K562 (cell line): ENCODE measurements around the gene TMEM121B. TPM values are rescaled to one million over a fixed set of nuclear protein-coding genes. Genes with fewer than 3 reads are reported as not detected.

ENCODE experiments used
- ATAC-seq: fragments of 200-7000 bp; cut with Tn5 transposase; 3 replicates; pipeline ENCODE4 v1.9.1; 2020; ENCODE audit warnings: moderate library complexity
- BruUV-seq: library from RNA; stranded (reverse); fragments of 400-500 nt; replicated peaks from 2 replicates; lab custom pipeline; 2021; lab: Mats Ljungman, UMichigan
- CTCF ChIA-PET: fragments of 300-600 bp; formaldehyde crosslinking; extraction: SDS; loops from one replicate; lab custom pipeline; 2021; ENCODE audit warnings: low intra/inter-chr PET ratio; lab: Yijun Ruan, JAX
- POLR2A ChIA-PET: fragments of 300-600, 350-650 bp; sonication (Branson Sonifier 250); formaldehyde crosslinking; extraction: SDS; loops from one replicate; lab custom pipeline; 2021; ENCODE audit warnings: antibody characterized with exemption, inconsistent platforms; lab: Yijun Ruan, JAX
- DNase-seq, 4 experiments: peaks; one replicate each; pipeline versions ENCODE4 v3.0.0 to v3.0.0-alpha.2; 2011 to 2018; ENCODE audit warnings: low spot score in 3 of 4, mixed read lengths in 3 of 4; ENCODE audit errors: extremely low read depth in 1 of 4
- FAIRE-seq: peaks from 2 replicates; lab custom pipeline; 2011; peaks lifted over from hg19 to GRCh38; lab: Jason Lieb, UNC
- H2AFZ ChIP-seq: 2 replicates; pipeline ENCODE4 v1.6.0; 2011; ENCODE audit warnings: low read depth, low read length, control low read depth, inconsistent platforms
- H3K27ac ChIP-seq: fragments of 200-600 bp; 3 replicates; pipeline ENCODE4 v1.8.0; 2011; ENCODE audit warnings: low read depth, mild to moderate bottlenecking, control low read depth, inconsistent platforms, low read length, moderate library complexity, mixed read lengths; ENCODE audit errors: extremely low read depth
- H3K27me3 ChIP-seq, 2 experiments: fragments of 300-600 bp in 1 of 2; 2 replicates in 1 of 2; 3 replicates in 1 of 2; pipeline versions ENCODE4 v1.6.0 to v1.8.0; 2011; ENCODE audit warnings: inconsistent platforms in 2 of 2, low read length in 2 of 2, mild to moderate bottlenecking in 1 of 2, mixed read lengths in 1 of 2, moderate library complexity in 1 of 2; ENCODE audit not compliant: control insufficient read depth in 2 of 2, insufficient read depth in 2 of 2
- H3K36me3 ChIP-seq: fragments of 300-600 bp; 3 replicates; pipeline ENCODE4 v1.8.0; 2011; ENCODE audit warnings: mild to moderate bottlenecking, low read length, inconsistent platforms; ENCODE audit not compliant: control insufficient read depth, insufficient read depth
- H3K4me1 ChIP-seq, 2 experiments: fragments of 200-600 bp in 1 of 2; replicated peaks in 1 of 2; 2 replicates in 1 of 2; 3 replicates in 1 of 2; pipeline versions ENCODE4 v1.5.1 to v1.8.0; 2011; ENCODE audit warnings: inconsistent platforms in 2 of 2, low read length in 2 of 2, mild to moderate bottlenecking in 1 of 2, mixed read lengths in 1 of 2, moderate library complexity in 1 of 2; ENCODE audit not compliant: control insufficient read depth in 2 of 2, insufficient read depth in 2 of 2
- H3K4me2 ChIP-seq: 2 replicates; pipeline ENCODE4 v1.6.1; 2011; ENCODE audit warnings: low read length, control low read depth, inconsistent platforms, mixed read lengths; ENCODE audit not compliant: insufficient read depth
- H3K4me3 ChIP-seq: fragments of 200-600 bp; sonication (generic), shearing (Covaris generic); 2 replicates; pipeline ENCODE4 v1.5.1; 2016; ENCODE audit warnings: control low read depth, inconsistent platforms
- H3K79me2 ChIP-seq: fragments of 200-600 bp; 3 replicates; pipeline ENCODE4 v1.8.0; 2011; ENCODE audit warnings: low read length, inconsistent platforms; ENCODE audit not compliant: control insufficient read depth, insufficient read depth
- H3K9ac ChIP-seq, 2 experiments: 2 replicates each; pipeline versions ENCODE4 v1.6.0 to v1.6.1; 2011; ENCODE audit warnings: low read depth in 2 of 2, low read length in 2 of 2, control low read depth in 1 of 2, inconsistent platforms in 1 of 2, mild to moderate bottlenecking in 1 of 2, mixed read lengths in 1 of 2; ENCODE audit not compliant: insufficient read depth in 1 of 2
- H3K9me1 ChIP-seq: one replicate; pipeline ENCODE4 v1.6.0; 2011; ENCODE audit warnings: inconsistent platforms, mild to moderate bottlenecking, low read length, moderate library complexity; ENCODE audit not compliant: control insufficient read depth, insufficient read depth
- H3K9me3 ChIP-seq: replicated peaks from 2 replicates; pipeline ENCODE4 v1.5.1; 2011; ENCODE audit warnings: low read depth, low read length, inconsistent platforms; ENCODE audit not compliant: control insufficient read depth, insufficient read depth
- H4K20me1 ChIP-seq: replicated peaks from 2 replicates; pipeline ENCODE4 v1.6.1; 2011; ENCODE audit warnings: low read length, inconsistent platforms, mixed read lengths; ENCODE audit not compliant: control insufficient read depth, insufficient read depth
- ADNP ChIP-seq: fragments of 200-800 bp; sonication (Bioruptor generic); IDR thresholded peaks from 2 replicates; pipeline ENCODE4 v1.6.1; 2016; ENCODE audit warnings: missing genetic modification characterization, missing compliant biosample characterization
- CBX1 ChIP-seq: sonication (generic); IDR thresholded peaks from 2 replicates; pipeline ENCODE4 v1.6.1; 2016; ENCODE audit warnings: antibody characterized with exemption, low read depth, mild to moderate bottlenecking
- DMBX1 ChIP-seq: fragments of 250-450 bp; sonication (Bioruptor Pico); IDR thresholded peaks from 2 replicates; pipeline ENCODE4 v1.8.0; 2022; ENCODE audit warnings: inconsistent platforms, mild to moderate bottlenecking, moderate library complexity, borderline replicate concordance
- EGR1 ChIP-seq: fragments of 450-650 bp; conservative IDR thresholded peaks from 2 replicates; pipeline ENCODE4 v1.6.1; 2017; ENCODE audit warnings: mild to moderate bottlenecking
- FOXK2 ChIP-seq, 2 experiments: fragments of 450-650 bp; IDR thresholded peaks in 1 of 2; conservative IDR thresholded peaks in 1 of 2; 2 replicates each; pipeline ENCODE4 v1.6.1; 2016; ENCODE audit warnings: low read depth in 2 of 2, mild to moderate bottlenecking in 1 of 2
- SMARCA4 ChIP-seq: fragments of 450-650 bp; IDR thresholded peaks from 2 replicates; pipeline ENCODE4 v1.6.1; 2016
- ZNF280A ChIP-seq: fragments of 450-650 bp; IDR thresholded peaks from 2 replicates; pipeline ENCODE4 v1.6.1; 2018; ENCODE audit warnings: mild to moderate bottlenecking, low read depth; ENCODE audit not compliant: partially characterized antibody
- WGBS: fragments of 100-300 bp; shearing (Covaris generic); methylation state at CpG from one replicate; pipeline ENCODE4 v1.1.6; 2016; ENCODE audit warnings: low coverage, mixed read lengths; ENCODE audit not compliant: insufficient coverage; ENCODE audit errors: missing lambda C conversion rate; 5-methylcytosine and 5-hydroxymethylcytosine counted together
- in situ Hi-C: fragments of 300-500 bp; cut with MboI; formaldehyde crosslinking; loops from 4 replicates; pipeline ENCODE4 v1.15.0; 2018; ENCODE audit warnings: inconsistent platforms, mixed read lengths
- intact Hi-C: fragments of 100-400 bp; cut with micrococcal nuclease; formaldehyde crosslinking; loops from 2 replicates; pipeline ENCODE4 v1.14.2; 2022
- polyA plus RNA-seq, 8 experiments: library from polyadenylated mRNA; depleted of rRNA in 4 of 8; stranded (reverse) in 5 of 8; unstranded in 3 of 8; fragments of >200 nt; fragmentation: Nextera tagmentation in 2 of 8; fragmentation: Illumina TruSeq in 1 of 8; extraction: Ambion mirVana in 2 of 8; extraction: Trizol in 1 of 8; gene quantifications; 2 replicates each; pipeline versions ENCODE4 v1.2.1 to v1.2.3, GENCODE V29; 2011 to 2014; ENCODE audit warnings: inconsistent platforms in 1 of 8, missing spikeins in 1 of 8
- total RNA-seq, 7 experiments: library from RNA; depleted of rRNA in 6 of 7; stranded (reverse); fragments of >200 nt in 6 of 7; fragmentation: Illumina TruSeq in 2 of 7; extraction: Trizol in 2 of 7; gene quantifications; 2 replicates each; pipeline versions ENCODE4 v1.2.1 to v1.2.3, GENCODE V29; 2011 to 2021; ENCODE audit warnings: low replicate concordance in 1 of 7
- TF ChIP-seq, protein P1 (sequence below): fragments of 250-450 bp; sonication (Bioruptor Pico); IDR thresholded peaks from 2 replicates; pipeline ENCODE4 v1.5.0; 2021; ENCODE audit warnings: mild to moderate bottlenecking, moderate library complexity

Gene TMEM121B
- total and polyA plus RNA-seq, 9 of the 15 experiments (the other 6 are each of a cell fraction or from before 2014, with no cell fraction given), result 0.03 to 0.07 (median 0.03) TPM; not detected in 6

- no TSS peak for BruUV-seq
- peak overlapping the region in 1 of 2 experiments; percentile 10; a peak in 1 of 4 replicates for H3K9ac ChIP-seq
- DNase-seq (no peak), ATAC-seq (no peak), FAIRE-seq (no peak)
- 2% methylated on average over 7 of the region's 7 CpGs for WGBS
- TF ChIP-seq FOXK2 (conservative IDR thresholded peaks at IDR 0.05 in 1 of 2, IDR thresholded peaks at IDR 0.05 in 1 of 2; ENCODE audit: low read depth in 2 of 2) (no peak), SMARCA4 (no peak), CBX1 (no peak), EGR1 (no peak), ZNF280A (no peak), DMBX1 (CRISPR knock-in tag) (no peak), ADNP (tag) (no peak)
- TF ChIP-seq, protein P1, sequence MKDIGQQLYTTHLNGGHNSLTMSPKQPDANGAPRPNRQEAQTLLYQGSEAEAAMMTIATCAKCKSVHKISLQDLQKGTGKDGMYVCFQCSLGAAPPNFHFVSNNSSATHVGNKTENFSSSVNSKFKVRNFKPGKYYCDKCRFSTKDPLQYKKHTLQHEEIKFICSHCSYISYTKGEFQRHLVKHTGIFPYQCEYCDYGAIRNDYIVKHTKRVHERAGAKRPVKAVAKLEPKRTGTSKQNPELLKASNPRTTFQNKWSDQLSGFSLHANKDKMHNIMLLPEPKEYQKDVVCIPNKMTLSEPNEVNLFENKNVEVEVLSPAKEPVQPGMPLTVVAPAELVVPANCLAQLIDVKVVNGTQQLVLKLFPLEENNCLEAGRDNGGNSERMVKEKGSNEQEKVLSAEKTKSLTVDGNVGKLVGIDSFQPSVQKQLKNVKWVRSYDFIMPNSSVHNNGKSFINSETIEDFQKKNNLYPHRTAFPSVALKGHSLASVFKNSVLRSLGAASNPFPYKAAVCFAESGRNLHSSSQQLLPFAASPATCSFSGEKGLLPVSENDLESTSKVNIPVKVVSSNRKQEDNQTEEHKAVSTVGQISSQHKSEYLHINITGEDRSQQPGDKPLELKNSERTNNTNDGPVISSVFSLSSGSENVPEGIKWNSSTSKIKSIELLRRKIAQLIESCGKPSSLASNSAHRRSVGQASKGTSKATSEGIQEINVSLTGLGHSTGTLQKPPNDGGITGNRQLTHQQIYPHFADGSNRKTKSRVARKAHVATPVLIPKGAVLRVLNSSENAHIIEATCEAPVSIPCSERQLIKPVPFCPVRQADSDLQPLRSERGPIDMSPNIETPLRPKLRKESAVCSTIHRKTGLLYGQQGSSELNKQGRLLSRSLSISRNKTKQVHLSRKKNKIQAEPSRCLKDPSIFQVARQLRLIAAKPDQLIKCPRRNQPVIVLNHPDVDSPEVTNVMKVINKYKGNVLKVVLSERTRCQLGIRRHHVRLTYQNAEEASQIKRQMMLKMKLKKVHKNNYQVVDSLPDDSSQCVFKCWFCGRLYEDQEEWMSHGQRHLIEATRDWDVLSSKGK (CRISPR knock-in tag), result no peak
- H3K9me3 ChIP-seq, result no peaks in the 10 kb centered on the region
- no peaks in the 10 kb centered on the region for H3K9me1 ChIP-seq
- H2AFZ ChIP-seq, result no peak overlapping the region
- peaks cover 16 to 45% of the 10 kb centered on the region in 2 experiments for H3K27me3 ChIP-seq
- 0 out of 2 replicates have a peak, but pooled peaks cover 4% of the 10 kb centered on the region for H4K20me1 ChIP-seq
- no peaks in the 10 kb centered on the region for H3K79me2 ChIP-seq
- no peak overlapping the region for H3K4me3 ChIP-seq
- H3K4me2 ChIP-seq, result no peak overlapping the region
- in situ Hi-C loops, result no loop called here
- H3K36me3 ChIP-seq, result no peaks in the 10 kb centered on the region
- H3K27ac ChIP-seq, result no peak overlapping the region
- intact Hi-C loops, result no loop called here
- peaks cover 0 to 14% of the 10 kb centered on the region in 2 experiments; a peak in 4 of 5 replicates for H3K4me1 ChIP-seq
- ChIA-PET CTCF (interaction anchor here (0.6 kb wide), 1 partner anchor 57 kb away, joined by 4 read pairs; no protein-coding TSS in a partner anchor), POLR2A (interaction anchor here (0.6 kb wide), 1 partner anchor 11 kb away, joined by 3 read pairs; no protein-coding TSS in a partner anchor)
Observed at GRCh38 chr22:17167486-17167885, 46.3 kb upstream of the TMEM121B start.
